Measurements from ENCODE around the gene RNF207.

Gene RNF207

GRCh38 chr1:6265151-6265550 lies 59.2 kb downstream of the RNF207 start:
- Histone ChIP-seq H3K79me2 (ENCODE audit: low read length) (no peaks in the 10 kb centered on the region), H3K36me3 (replicated peaks; ENCODE audit: low read depth, low read length) (no peaks in the 10 kb centered on the region), H2AFZ (ENCODE audit: low read depth, low read length) (no peak overlapping the region), H4K20me1 (ENCODE audit: insufficient read depth, low read length) (no peaks in the 10 kb centered on the region), H3K4me1 (ENCODE audit: low read length) (no peaks in the 10 kb centered on the region), H3K27me3 (ENCODE audit: low read depth, low read length) (no peaks in the 10 kb centered on the region), H3K9me3 (ENCODE audit: insufficient read depth, low read length) (no peaks in the 10 kb centered on the region), H3K9ac (ENCODE audit: low read length) (no peak overlapping the region), H3K4me3 (ENCODE audit: low read length) (no peak overlapping the region), H3K27ac (ENCODE audit: low read length) (no peak overlapping the region), H3K4me2 (ENCODE audit: low read length) (no peak overlapping the region)
- TF ChIP-seq EZH2phosphoT487 (IDR thresholded peaks at IDR 0.05; ENCODE audit: low read depth) = no peak

- no peaks in the 10 kb centered on the region for H4K20me1 ChIP-seq (ENCODE audit: insufficient read depth, low read length)
- no peak overlapping the region for H2AFZ ChIP-seq (ENCODE audit: low read depth, low read length)
- H3K4me3 ChIP-seq (ENCODE audit: low read length) = no peak overlapping the region
- H3K27ac ChIP-seq (ENCODE audit: low read length) = no peak overlapping the region
- H3K4me2 ChIP-seq (ENCODE audit: low read length) = no peak overlapping the region
- no peaks in the 10 kb centered on the region for H3K79me2 ChIP-seq (ENCODE audit: low read length)
- H3K4me1 ChIP-seq (ENCODE audit: low read length) = no peaks in the 10 kb centered on the region
- no peak for TF ChIP-seq CTCF (IDR thresholded peaks at IDR 0.05; ENCODE audit: low read depth, low read length)
- no peak for TF ChIP-seq EZH2phosphoT487 (IDR thresholded peaks at IDR 0.05; ENCODE audit: low read depth)
- no peaks in the 10 kb centered on the region for H3K27me3 ChIP-seq (ENCODE audit: low read depth, low read length)
- H3K36me3 ChIP-seq (replicated peaks; ENCODE audit: low read depth, low read length) = no peaks in the 10 kb centered on the region
- H3K9me3 ChIP-seq (ENCODE audit: insufficient read depth, low read length) = no peaks in the 10 kb centered on the region
- no peak overlapping the region for H3K9ac ChIP-seq (ENCODE audit: low read length)
These were observed 60.7 kb downstream of the RNF207 start for GRCh38 chr1:6266641-6267040.

- no peak overlapping the region for H3K4me3 ChIP-seq (ENCODE audit: low read length)
- H3K27me3 ChIP-seq (ENCODE audit: low read depth, low read length) = no peaks in the 10 kb centered on the region
- no peak for TF ChIP-seq CTCF (IDR thresholded peaks at IDR 0.05; ENCODE audit: low read depth, low read length)
- TF ChIP-seq EZH2phosphoT487 (IDR thresholded peaks at IDR 0.05; ENCODE audit: low read depth) = no peak
- no peaks in the 10 kb centered on the region for H3K4me1 ChIP-seq (ENCODE audit: low read length)
- H4K20me1 ChIP-seq (ENCODE audit: insufficient read depth, low read length) = no peaks in the 10 kb centered on the region
- no peaks in the 10 kb centered on the region for H3K9me3 ChIP-seq (ENCODE audit: insufficient read depth, low read length)
- no peak overlapping the region for H3K4me2 ChIP-seq (ENCODE audit: low read length)
- H3K27ac ChIP-seq (ENCODE audit: low read length) = no peak overlapping the region
- H3K9ac ChIP-seq (ENCODE audit: low read length) = no peak overlapping the region
- H2AFZ ChIP-seq (ENCODE audit: low read depth, low read length) = no peak overlapping the region
- no peaks in the 10 kb centered on the region for H3K79me2 ChIP-seq (ENCODE audit: low read length)
- no peaks in the 10 kb centered on the region for H3K36me3 ChIP-seq (replicated peaks; ENCODE audit: low read depth, low read length)
These were observed 61.9 kb downstream of the RNF207 start for GRCh38 chr1:6267686-6268322.

- H3K9ac ChIP-seq (ENCODE audit: low read length) = no peak overlapping the region
- no peak overlapping the region for H3K4me2 ChIP-seq (ENCODE audit: low read length)
- no peaks in the 10 kb centered on the region for H3K79me2 ChIP-seq (ENCODE audit: low read length)
- H4K20me1 ChIP-seq (ENCODE audit: insufficient read depth, low read length) = no peaks in the 10 kb centered on the region
- TF ChIP-seq EZH2phosphoT487 (IDR thresholded peaks at IDR 0.05; ENCODE audit: low read depth) (no peak), CTCF (IDR thresholded peaks at IDR 0.05; ENCODE audit: low read depth, low read length) (no peak)
- no peak overlapping the region for H3K4me3 ChIP-seq (ENCODE audit: low read length)
- no peaks in the 10 kb centered on the region for H3K27me3 ChIP-seq (ENCODE audit: low read depth, low read length)
- no peaks in the 10 kb centered on the region for H3K36me3 ChIP-seq (replicated peaks; ENCODE audit: low read depth, low read length)
- no peak overlapping the region for H2AFZ ChIP-seq (ENCODE audit: low read depth, low read length)
- H3K27ac ChIP-seq (ENCODE audit: low read length) = no peak overlapping the region
- H3K9me3 ChIP-seq (ENCODE audit: insufficient read depth, low read length) = no peaks in the 10 kb centered on the region
- no peaks in the 10 kb centered on the region for H3K4me1 ChIP-seq (ENCODE audit: low read length)
These were observed 62.5 kb downstream of the RNF207 start for GRCh38 chr1:6268415-6268814.

Data from OCI-LY3 (cell line).